HG02759 (cell line): Measurements from ENCODE around the gene CTNND1.
"Not testable (repeated sequence)": the region's sequence is repeated elsewhere in the genome, so short reads cannot be mapped to it uniquely, and the experiment has no call there.

ENCODE experiments used
- ATAC-seq: cut with Tn5 transposase; IDR thresholded peaks from one replicate; pipeline ENCODE4 v1.9.1; 2021; ENCODE audit warnings: mild to moderate bottlenecking, moderate library complexity; ENCODE audit not compliant: unreplicated experiment

Gene CTNND1, protein sequence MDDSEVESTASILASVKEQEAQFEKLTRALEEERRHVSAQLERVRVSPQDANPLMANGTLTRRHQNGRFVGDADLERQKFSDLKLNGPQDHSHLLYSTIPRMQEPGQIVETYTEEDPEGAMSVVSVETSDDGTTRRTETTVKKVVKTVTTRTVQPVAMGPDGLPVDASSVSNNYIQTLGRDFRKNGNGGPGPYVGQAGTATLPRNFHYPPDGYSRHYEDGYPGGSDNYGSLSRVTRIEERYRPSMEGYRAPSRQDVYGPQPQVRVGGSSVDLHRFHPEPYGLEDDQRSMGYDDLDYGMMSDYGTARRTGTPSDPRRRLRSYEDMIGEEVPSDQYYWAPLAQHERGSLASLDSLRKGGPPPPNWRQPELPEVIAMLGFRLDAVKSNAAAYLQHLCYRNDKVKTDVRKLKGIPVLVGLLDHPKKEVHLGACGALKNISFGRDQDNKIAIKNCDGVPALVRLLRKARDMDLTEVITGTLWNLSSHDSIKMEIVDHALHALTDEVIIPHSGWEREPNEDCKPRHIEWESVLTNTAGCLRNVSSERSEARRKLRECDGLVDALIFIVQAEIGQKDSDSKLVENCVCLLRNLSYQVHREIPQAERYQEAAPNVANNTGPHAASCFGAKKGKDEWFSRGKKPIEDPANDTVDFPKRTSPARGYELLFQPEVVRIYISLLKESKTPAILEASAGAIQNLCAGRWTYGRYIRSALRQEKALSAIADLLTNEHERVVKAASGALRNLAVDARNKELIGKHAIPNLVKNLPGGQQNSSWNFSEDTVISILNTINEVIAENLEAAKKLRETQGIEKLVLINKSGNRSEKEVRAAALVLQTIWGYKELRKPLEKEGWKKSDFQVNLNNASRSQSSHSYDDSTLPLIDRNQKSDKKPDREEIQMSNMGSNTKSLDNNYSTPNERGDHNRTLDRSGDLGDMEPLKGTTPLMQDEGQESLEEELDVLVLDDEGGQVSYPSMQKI

GRCh38 chr11:57761301-57762234 is at the start of gene CTNND1:
CTNND1 (plus strand) TSS chr11:57761802; CDS start chr11:57791479, 29,677 bp downstream.
- peak; percentile 93 for ATAC-seq

DNA sequence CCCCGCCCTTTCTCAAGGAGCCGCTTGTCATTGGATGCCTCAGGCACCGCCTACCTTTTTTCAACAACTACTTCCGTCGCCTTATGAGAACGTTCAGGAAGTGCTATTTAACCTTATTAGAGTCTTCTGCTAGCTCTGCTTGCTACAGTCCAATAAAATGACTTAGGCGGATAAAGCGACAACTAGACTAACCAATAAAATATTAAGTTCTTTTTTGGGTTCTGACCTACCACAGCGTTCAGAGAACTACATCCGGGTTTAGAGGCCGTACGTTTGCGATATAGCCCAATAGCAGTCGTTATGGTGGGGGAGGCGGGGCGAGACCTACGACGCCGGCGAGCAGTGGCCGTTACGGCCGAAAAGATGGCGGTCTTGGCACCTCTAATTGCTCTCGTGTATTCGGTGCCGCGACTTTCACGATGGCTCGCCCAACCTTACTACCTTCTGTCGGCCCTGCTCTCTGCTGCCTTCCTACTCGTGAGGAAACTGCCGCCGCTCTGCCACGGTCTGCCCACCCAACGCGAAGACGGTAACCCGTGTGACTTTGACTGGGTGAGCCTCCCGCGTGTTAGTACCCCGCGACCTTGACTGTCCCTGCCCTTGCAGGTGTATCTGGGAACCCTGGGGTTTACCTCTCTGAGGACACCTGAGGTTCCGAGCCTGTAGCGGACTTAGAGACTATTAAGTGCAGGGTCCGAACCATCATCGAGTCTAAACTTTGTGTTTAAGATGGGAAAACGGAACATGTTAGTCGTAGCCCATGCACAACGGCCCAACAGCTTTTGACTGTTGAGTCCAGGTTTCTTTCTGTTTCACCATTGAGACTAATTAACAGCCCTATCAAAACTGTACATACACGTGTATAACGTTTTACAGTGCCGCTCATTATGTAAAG is 49.1 kb upstream of the CTNND1 start, which contains the start of gene TMX2:
Gene TMX2 (plus strand): TSS at position 338 of the 895 bp plus-strand sequence. CDS start 26 bp downstream, at position 364.
- ATAC-seq: peak; percentile 88

DNA sequence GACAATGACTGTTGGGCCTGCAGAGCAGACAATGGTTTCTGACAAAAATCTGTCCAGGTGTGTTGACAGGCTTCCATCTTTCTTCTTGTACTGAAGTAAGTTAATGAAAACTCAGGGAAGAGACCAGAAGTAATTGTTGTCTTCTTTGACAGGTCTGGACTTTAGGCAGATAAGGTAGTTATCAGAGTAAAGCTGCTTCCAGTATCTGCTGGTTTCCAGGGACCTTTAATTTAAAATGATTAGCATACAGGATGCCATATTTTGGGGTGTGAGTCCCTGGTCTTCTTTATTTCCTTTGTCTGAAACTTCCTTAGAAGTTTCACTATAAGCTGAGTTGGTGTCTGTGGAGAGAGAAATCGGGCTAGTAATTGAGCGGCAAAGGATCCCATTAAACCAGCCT is 47.8 kb upstream of the CTNND1 start:
- no peak for ATAC-seq

- ATAC-seq: not testable (repeated sequence)
These were observed 44.9 kb upstream of the CTNND1 start for GRCh38 chr11:57716726-57717125.

DNA sequence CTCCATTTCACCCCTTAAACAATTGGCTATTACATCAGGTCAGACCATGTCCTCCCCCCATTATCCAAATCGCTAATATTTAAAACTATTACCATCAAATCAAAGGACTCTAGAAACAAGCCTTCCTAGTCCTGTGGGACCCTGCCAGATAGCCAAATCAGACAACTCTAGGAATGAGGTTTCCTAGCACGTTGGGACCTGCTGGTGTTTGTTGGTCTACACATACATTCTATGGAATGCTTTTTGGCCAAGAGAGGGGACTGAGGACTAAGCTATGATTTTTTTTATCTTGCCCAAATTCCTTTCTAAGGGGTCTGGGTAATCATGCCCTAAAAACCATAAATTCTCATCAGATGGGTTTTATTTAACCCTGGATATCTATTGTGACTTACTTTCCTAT is 34.4 kb upstream of the CTNND1 start:
- no peak for ATAC-seq

DNA sequence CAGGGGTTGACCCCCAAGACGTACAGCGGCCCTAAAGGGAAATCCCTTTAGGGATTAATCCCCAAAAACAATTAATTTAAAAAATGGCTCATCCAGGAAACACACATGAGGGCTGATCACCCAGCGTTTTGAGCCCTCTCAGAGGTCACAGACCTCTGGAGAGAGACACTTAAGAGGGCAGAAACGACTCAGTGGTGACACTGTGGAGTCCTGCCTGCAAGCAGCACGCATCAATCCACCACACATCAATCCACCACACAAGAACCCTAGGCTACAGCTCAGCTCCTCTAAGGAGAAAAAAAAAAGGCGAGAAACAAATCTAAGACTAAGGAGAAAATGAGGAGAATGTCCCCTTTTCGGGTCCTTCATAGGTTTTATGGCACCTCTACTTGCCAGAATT is 32.8 kb upstream of the CTNND1 start:
- no peak for ATAC-seq

DNA sequence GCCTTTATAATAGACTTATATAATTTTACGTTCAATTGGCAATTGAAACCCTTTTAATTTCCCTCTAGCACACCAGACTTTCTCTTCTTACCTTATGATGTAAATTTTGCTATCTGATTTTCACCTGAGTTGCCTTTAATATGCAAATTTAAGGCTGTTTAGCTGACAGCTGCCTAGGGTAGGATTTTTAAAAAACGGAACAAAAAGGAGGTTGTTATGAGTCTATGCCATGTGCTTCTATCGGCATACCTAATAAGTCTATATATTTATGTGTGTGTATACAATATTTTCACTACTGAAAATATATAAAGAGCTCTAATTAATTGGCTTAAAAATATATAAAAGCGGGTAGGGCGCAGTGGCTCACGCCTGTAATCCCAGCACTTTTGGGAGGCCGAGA is 32.1 kb upstream of the CTNND1 start:
- no peak for ATAC-seq

- ATAC-seq: no peak
These were observed 28.9 kb upstream of the CTNND1 start for GRCh38 chr11:57732661-57733060.

- no peak for ATAC-seq
These were observed 25.8 kb upstream of the CTNND1 start for GRCh38 chr11:57735619-57736298.

DNA sequence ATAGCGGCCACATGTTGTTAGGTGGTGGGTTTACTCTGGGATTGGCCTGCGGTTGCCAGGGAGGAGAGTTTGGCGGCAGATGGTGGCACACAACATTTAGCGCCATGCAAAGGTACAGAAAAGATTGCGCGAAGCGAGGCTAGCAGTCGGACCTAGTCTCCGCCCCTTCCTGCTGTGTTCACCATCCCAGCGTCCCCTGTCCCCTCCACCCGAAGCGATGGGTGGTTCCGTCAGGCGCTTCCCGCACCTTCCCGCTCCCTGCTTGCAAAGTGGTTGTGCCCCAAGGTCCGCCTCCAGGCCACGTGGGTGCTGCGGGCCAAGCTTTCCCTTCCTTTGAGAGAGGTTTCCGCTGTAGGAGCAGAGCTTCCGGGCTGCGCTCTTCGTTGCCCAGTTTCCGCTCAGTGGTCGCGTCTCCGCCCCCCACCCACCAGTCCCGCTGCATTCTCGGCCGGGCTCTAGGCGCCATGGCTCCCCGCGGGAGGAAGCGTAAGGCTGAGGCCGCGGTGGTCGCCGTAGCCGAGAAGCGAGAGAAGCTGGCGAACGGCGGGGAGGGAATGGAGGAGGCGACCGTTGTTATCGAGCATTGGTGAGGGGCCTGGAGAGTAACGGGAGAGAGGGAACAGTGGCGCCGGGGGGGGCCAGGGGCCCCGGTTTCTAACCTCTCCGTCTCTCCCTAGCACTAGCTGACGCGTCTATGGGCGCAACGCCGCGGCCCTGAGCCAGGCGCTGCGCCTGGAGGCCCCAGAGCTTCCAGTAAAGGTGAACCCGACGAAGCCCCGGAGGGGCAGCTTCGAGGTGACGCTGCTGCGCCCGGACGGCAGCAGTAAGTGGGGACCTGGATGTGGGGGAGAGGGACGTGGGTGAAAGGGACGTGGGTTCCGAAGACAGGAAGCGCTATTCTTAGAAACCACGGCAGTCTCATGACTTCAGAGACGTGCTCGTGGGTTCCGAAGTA is 20.2 kb upstream of the CTNND1 start, which contains the start of gene SELENOH:
Gene SELENOH (plus strand): TSS at position 360 of the 955 bp plus-strand sequence. CDS start 105 bp downstream, at position 465.
- ATAC-seq: peak; percentile 90

DNA sequence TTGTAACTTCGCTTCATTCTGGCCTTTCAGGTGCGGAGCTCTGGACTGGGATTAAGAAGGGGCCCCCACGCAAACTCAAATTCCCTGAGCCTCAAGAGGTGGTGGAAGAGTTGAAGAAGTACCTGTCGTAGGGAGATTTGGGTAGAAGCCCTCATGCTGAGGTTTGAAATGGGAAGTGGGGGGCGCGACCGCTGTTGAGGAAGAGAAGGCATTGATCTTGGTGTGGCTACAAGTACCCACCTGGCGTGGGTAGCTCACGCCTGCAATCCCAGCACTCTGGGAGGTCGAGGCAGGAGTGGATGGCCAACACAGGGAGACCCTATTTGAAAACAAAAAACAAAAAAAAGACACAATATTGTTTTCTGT is 19.5 kb upstream of the CTNND1 start:
- no peak for ATAC-seq

DNA sequence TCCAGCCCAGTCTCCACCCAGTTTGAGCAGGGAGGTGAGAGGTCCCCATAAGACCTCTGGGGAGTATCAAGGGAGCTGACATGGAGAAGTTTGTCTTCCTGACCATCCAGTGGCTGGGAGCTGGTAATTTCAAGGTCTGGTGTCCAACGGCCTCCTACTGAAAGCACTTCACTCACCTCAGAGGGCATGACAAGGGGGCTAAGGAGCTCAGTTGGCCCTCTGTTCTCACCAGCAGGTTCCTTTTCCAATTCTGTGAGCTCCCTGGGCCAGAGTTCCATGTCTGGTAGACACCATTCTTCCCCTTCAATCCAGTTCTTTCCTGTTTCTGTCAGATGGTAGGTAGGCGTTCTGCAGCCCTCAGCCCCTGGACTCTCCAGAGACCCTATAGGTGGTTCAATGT is 17.2 kb upstream of the CTNND1 start:
- no peak for ATAC-seq

DNA sequence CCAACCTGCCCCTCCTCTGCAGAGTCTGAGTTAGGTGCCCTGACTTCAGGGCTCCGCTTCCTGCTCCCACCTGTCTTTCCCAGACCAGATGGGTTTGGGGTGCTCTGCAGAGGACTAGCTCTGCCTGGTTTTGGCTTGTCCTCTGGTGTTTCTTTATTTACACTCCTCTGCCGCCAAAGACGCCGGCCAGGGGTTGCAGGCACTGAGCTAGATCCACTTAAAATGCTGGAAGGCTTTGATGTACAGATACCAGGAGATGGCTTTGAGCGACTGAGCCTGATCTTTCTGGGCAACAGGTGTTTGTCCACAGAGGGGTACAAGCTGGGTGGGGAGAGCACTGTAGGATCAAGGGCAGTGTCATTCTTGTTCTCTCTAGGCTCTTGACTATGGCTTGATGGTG is 16.4 kb upstream of the CTNND1 start:
- ATAC-seq: no peak

- ATAC-seq: no peak
These were observed 14.7 kb upstream of the CTNND1 start for GRCh38 chr11:57746920-57747319.

- ATAC-seq: no peak
These were observed 10.4 kb upstream of the CTNND1 start for GRCh38 chr11:57751176-57751575.

GRCh38 chr11:57751676-57752253 is 9.8 kb upstream of the CTNND1 start, which contains the start of gene BTBD18:
BTBD18 (minus strand) TSS chr11:57751819; CDS start chr11:57751188, 631 bp downstream.
- ATAC-seq: no peak

DNA sequence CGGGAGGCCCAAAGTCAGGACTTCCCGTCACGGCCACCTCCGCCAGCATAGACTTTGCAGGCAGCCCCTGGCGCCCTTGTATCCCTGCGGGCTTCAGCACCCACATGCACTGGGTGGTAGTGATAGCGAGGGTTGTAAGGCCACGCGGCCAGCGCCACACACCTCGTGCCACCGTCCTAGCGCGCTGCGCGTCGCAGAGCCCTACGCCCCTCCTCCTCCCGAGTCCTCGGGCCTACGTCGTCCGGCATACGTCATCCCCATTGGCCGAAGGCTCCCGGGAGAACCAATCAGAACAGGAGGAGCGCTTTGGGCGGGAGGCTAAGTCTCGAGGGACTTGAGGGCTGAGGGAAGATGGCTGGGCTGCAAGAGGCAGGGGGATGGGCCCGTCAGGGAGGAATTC is 8.6 kb upstream of the CTNND1 start:
- ATAC-seq: no peak
